AG04450 (cell line): ENCODE data around the gene SLC28A2. TPM values are rescaled to one million over a fixed set of nuclear protein-coding genes. Genes with fewer than 3 reads are reported as not detected.

Experiments
- CTCF ChIA-PET: fragments of 300-600, 350-600 bp; formaldehyde crosslinking; extraction: SDS; loops from one replicate; lab custom pipeline; 2022; ENCODE audit warnings: antibody characterized with exemption, inconsistent platforms; lab: Charles Lee
- POLR2A ChIA-PET: fragments of 350-600 bp; formaldehyde crosslinking; extraction: SDS; loops from one replicate; lab custom pipeline; 2021; ENCODE audit warnings: antibody characterized with exemption, inconsistent platforms; lab: Yijun Ruan, JAX
- DNase-seq: peaks from one replicate; pipeline ENCODE4 v3.0.0-alpha.2; 2011; ENCODE audit warnings: low read depth, low spot score
- H3K27ac ChIP-seq: one replicate; pipeline ENCODE4 v1.5.1; 2012; ENCODE audit warnings: low read depth, low read length, control low read depth
- H3K27me3 ChIP-seq: one replicate; pipeline ENCODE4 v1.6.0; 2012; ENCODE audit warnings: low read length; ENCODE audit not compliant: control insufficient read depth, insufficient read depth
- H3K4me3 ChIP-seq: 2 replicates; pipeline ENCODE4 v1.5.1; 2011; ENCODE audit warnings: mild to moderate bottlenecking, low read depth, low read length, control low read depth
- H3K9me3 ChIP-seq: 2 replicates; pipeline ENCODE4 v1.5.1; 2012; ENCODE audit warnings: low read length; ENCODE audit not compliant: control insufficient read depth, insufficient read depth
- polyA plus RNA-seq: library from polyadenylated mRNA; depleted of rRNA; stranded (reverse); fragments of >200 nt; gene quantifications from 2 replicates; pipeline ENCODE4 v1.2.3, GENCODE V29; 2011
- TF ChIP-seq, protein P1 (sequence below): IDR thresholded peaks from 2 replicates; pipeline ENCODE4 v1.5.1; 2011; ENCODE audit warnings: low read depth, low read length, control low read depth, inconsistent platforms

Gene SLC28A2
- polyA plus RNA-seq, 1 experiment: not detected

DNA sequence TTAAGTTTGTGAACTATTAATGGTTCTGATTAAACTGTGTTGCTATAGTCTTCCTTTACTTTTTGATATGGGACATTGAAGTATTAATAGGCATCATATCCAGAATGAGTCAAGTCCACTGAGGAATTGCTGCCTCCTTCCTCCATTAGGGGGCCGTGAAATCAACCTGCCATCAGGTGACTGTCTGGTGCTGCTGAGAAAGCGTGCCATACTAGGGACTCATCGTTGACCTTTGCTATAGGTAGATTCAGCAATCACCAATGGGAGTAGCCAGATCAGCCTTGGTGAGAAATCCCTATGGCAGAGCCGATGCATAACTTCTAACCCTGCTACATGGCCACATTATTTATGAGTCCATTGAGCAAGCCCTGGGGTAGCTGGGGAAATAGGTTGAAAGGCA is 30.1 kb upstream of the SLC28A2 start:
- ChIA-PET POLR2A (no interaction called here), CTCF (interaction anchor here (2.1 kb wide), 1 partner anchor 16 kb away, joined by 6 read pairs; no protein-coding TSS in a partner anchor)
- TF ChIP-seq, protein P1, sequence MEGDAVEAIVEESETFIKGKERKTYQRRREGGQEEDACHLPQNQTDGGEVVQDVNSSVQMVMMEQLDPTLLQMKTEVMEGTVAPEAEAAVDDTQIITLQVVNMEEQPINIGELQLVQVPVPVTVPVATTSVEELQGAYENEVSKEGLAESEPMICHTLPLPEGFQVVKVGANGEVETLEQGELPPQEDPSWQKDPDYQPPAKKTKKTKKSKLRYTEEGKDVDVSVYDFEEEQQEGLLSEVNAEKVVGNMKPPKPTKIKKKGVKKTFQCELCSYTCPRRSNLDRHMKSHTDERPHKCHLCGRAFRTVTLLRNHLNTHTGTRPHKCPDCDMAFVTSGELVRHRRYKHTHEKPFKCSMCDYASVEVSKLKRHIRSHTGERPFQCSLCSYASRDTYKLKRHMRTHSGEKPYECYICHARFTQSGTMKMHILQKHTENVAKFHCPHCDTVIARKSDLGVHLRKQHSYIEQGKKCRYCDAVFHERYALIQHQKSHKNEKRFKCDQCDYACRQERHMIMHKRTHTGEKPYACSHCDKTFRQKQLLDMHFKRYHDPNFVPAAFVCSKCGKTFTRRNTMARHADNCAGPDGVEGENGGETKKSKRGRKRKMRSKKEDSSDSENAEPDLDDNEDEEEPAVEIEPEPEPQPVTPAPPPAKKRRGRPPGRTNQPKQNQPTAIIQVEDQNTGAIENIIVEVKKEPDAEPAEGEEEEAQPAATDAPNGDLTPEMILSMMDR: no peak
- Histone ChIP-seq H3K27ac (no peak overlapping the region), H3K4me3 (no peak overlapping the region), H3K27me3 (peaks cover 8% of the 10 kb centered on the region), H3K9me3 (no peaks in the 10 kb centered on the region)
- no peak for DNase-seq

DNA sequence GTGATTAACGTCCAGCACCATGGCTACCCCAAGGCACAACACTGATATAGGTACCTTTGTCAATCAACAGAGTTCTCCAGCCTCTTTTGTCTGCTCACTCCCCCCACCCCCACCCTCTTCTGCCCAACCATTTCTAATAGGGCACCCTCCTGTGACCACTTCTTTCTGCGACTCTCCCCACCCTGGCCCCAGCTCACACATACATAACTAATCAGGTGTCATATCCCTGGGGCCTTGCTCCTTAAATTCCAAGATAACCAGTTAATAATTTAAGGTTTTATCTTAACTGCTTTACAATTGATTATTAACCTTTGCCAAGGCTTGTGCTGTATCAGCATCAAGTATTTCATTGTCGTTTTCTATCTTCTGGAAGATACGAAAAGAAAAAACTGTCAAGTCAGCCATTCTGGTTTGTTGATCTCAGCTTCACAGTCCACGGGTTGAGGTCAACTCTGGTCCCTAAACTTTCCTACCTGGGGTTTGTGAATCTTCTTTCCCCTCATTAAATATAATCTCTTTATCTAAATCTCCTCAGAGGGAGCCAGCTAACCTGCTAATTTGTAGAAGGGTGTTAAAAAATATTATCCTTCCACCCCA is 27.3 kb upstream of the SLC28A2 start:
- Histone ChIP-seq H3K9me3 (no peaks in the 10 kb centered on the region), H3K4me3 (no peak overlapping the region), H3K27ac (no peak overlapping the region), H3K27me3 (peaks cover 8% of the 10 kb centered on the region)
- TF ChIP-seq, protein P1: no peak
- no peak for DNase-seq
- ChIA-PET CTCF (interaction anchor here (1.1 kb wide), 1 partner anchor 19 kb away, joined by 3 read pairs; no protein-coding TSS in a partner anchor), POLR2A (no interaction called here)

DNA sequence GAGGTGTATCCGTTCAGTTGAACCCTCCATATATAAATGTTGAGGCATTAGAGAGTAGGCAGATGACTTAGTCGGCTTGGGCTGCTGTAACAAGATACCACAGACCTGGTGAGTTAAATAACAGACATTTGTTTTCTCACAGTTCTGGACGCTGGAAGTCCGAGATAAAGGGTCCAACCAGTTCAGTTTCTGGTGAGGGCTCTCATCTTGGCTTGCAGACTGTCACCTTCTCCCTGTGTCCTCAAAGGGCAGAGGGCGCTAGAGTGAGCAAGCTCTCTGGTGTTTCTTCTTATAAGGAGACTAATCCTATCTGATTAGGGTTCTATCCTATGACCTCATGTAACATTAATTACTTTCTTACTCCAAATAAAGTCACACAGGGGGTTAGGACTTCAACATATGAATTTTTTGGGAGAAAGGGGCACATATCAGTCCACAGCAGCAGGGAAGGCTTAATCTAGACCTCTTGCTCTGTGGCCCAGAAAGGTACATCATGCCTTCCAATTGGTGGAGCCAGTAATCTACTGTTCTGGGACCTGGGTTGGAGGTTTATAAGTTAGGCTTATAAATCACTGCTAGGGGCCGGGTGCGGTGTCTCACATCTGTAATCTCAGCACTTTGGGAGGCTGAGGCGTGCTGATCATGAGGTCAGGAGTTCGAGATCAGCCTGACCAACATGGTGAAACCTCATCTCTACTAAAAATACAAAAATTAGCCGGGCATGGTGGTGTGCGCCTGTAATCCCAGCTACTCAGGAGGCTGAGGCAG is 26.3 kb upstream of the SLC28A2 start:
- ChIA-PET CTCF (no interaction called here), POLR2A (no interaction called here)
- no peaks in the 10 kb centered on the region for H3K9me3 ChIP-seq
- TF ChIP-seq, protein P1: no peak
- peaks cover 8% of the 10 kb centered on the region for H3K27me3 ChIP-seq
- no peak overlapping the region for H3K4me3 ChIP-seq
- DNase-seq: no peak
- no peak overlapping the region for H3K27ac ChIP-seq

DNA sequence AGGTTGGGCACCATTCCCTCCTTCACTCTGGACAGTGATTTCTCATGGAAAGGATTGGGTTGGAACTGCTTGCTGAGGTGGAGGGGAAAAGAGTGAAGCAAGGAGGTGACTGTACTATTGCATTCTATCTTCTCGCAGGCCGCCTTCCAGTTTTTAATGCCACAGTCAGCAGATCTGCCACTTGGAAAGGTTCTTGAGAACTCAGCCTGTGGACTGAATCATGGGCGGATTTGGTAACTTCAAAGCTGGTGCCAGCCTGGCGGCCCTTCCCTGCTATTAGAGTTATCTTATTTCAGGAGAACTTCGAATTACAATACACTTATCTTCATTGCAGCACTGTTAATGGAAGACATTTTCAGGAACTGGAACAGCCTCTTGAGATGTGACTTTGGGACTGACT is 23.1 kb upstream of the SLC28A2 start:
- TF ChIP-seq, protein P1: no peak
- no peak overlapping the region for H3K4me3 ChIP-seq
- no peaks in the 10 kb centered on the region for H3K9me3 ChIP-seq
- POLR2A ChIA-PET: no interaction called here
- no peak for DNase-seq
- no peak overlapping the region for H3K27ac ChIP-seq
- H3K27me3 ChIP-seq: no peaks in the 10 kb centered on the region
- CTCF ChIA-PET: no interaction called here
